HG02884 (cell line): ENCODE data around the gene ALX3.
"Not testable (repeated sequence)": the region's sequence is repeated elsewhere in the genome, so short reads cannot be mapped to it uniquely, and the experiment has no call there.

Experiments
- ATAC-seq: cut with Tn5 transposase; IDR thresholded peaks from one replicate; pipeline ENCODE4 v1.9.1; 2021; ENCODE audit warnings: mild to moderate bottlenecking, moderate library complexity; ENCODE audit not compliant: unreplicated experiment

Gene ALX3

DNA sequence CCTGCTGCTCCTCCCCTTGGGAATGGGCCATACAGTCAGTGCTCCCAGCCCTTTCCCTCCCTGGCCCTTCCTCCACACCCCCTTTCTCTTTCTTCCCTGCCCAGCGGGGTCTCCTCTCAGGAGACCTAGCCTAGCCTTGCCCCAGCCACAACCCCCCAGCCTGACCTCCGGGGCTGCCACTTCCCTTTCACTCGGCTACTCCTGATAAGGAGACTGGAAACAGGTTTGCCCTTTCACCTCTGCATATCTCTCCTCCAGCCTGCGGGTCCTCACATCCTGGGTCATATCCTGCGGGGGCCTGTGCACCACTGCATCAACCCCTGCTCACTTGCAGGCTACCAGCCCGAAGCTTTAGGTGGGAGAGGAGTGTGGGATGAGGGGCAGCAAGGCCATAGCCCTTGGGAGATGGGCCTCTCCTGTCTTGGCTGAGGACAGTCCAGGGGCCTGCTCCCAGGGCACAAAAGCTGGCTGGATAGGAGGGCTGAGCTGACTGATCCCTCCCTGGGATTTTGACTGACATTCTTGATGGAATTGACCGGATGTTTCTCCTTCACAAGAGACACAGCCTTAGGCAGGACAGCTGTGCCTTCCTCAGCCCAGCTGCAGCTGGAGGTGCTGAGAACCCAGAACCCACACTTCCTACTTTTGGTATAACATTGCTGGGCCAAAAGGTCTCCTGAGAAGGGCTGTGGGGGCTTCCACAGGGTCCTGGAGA lies 19.2 kb upstream of the ALX3 start:
- ATAC-seq = no peak

GRCh38 chr1:110088739-110089316 lies 18.4 kb upstream of the ALX3 start:
- ATAC-seq = no peak

DNA sequence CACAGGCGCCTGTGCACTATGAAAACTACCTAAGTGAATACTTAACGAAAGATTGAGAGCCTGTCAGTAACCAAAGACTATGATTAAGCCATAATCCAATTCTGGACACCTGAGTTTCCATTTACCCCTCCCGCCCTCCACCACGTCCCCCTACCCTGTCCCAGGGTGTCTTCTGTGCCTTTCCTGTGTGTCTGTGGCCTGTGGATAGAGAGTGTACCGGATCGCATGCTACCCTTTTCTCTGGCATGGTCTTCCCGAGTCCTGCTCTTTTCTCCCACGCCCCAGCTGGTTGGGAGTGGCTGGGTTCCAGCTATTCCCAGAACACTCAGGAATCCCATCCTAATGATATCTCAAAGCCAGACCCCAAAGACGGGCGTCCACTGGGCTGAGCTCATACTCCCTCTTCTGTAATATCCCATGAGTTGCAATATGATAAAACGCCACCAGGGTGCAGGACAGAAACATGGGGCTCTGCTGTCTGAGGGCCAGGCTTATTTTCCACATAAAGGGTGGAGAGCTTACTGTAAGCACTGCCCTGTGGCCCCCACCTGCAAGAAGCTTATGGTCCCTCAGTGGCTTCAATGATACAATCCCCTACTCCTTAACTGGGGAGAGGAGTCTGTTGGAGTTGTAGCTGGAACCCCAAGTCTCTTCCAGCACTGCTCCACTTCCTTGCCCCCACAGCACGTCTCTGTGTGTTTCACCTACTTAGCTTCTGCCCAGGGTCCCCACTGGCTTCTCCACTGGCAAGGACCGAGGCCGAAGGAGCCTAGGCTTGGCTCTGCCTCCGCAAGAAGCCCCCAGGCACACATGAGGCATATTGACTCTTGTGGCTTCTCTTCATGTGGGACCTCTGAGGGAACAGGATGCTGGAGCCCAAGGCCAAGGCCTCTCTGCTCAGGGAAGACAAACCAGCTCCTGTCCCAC lies 17.6 kb upstream of the ALX3 start:
- peak; percentile 64 for ATAC-seq

DNA sequence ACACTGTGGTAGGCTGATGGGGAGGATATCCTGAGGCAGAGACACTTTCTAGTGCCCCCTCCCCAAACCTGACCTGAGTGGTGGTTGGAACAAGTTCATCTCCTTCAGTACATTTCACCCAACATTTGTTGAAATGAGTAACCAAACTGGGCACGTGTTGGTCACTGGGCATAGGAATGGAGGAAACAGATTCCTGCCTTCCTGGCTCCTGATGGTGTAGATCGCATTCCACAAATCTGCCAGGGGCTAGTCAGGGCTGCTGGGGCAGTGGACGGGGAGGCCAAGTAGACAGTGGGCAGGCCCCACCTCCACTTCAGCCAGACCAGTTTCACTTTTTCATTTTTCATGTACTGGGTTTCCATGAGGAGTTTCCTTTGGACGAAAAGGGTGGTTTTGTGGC lies 16.5 kb upstream of the ALX3 start:
- ATAC-seq = no peak

DNA sequence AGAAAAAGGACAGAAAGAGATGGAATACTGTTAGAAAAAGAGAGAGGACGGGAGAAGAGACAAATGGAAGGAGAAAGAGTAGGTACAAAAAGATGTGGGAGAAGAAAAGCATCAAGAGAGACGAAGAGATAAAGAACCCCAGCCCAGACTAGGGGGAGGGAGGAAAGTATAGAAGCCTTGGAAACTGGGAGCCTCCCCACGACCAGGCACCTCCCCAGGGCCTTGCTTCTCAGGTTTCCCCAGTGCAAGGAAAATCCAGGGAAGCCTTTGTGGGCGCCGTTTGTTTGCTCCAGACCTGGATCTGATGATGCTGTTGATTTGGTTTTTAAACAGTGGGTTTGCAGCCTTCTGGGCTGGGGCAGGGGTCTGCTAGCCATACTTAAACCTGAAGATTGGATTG lies 15.2 kb upstream of the ALX3 start:
- ATAC-seq = no peak

DNA sequence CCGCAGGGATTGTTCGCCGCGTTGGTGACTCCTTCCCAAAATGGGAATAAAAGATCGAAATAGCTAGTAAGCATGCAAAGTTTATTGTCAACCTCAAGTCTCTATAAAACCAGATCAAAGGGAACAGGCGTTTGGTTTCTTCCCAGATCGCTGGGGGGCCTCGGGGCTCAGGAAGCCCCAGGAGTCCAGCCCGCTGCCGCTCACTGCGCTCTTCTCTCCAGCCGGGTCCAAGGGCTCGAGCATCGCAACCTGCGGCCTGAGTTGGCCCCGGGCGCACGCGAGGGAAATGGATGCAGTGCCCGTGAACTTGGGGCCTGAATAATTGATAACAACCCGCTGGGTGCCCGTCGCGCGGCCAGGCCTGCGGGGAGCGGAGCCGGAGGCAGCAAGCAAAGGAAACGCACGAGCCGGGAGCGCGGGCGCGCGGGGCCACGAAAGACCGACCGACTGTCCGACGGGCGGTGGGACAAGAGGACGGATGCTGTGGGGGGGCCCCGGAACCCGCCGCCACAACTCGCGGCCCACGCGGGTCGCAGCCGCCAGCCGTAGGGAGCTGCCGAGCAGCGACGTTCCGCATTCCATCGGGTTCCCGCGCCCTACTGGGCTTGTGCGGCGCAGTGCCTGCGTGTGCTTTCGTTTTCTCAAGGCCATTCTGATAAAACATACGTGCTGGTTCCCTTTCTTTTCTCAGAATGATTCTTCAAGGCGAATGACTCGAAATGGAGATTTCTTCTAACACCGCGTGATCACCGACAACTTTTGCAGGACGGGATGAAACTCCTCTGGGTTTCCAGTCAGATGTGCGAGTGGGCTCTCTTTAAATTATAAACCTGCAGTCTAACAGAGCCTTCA lies 14.0 kb upstream of the ALX3 start:
- no peak for ATAC-seq

DNA sequence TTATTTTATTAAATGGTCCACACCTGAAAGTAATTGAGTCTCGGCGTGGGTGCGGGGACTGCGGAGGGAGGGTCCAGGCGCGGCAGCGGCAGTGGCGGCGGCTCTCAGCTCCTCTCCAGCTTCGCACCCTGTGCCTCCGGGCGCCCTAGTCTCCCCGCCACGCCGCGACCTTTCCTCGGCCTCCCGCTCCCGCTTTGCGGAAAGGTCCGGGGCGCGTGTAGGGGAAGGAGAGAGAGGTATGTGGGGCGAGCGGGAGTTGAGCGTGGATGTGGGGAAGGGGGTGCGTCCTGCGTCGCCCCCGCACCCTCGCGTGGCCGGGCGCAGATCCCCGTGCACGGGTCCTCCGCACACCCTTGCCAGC lies 13.4 kb upstream of the ALX3 start:
- ATAC-seq = no peak

DNA sequence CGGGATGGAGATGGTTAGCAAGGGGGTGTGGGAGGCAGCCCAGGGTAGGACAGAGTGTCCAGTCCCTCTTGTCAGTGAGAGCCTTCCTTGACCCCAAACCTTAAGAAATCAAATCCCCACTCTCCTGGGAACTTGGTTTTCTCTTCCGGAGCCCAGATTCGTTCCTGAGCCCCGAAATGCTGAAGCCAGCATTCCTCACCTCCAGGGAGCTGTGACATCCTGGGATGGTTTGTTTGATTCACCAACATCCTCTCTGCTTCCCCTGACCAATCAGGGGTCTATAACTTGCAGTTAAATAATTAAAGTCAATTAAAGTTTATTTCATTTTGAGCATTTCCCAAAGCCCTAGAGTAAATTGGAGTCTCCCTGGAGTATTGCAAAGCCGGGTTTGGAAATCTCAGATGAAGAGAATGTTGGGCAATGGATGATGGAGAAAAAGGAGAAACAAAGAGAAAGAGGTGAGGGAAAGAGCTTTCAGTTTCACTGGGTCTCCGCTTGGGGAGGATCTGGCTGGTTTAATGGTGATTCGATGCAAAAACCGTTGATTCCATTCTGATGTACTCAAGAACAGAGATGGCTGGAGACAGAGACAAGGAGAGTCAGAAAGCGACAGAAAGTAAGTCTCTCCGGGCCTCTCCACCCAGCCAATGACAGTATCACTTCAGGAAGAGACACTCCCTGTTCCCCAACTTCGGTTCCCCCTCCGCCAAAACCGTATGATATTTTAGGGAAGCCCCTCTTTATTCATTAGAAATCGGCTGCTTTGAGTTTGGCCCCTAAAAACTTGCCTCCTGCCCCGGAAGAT lies 12.8 kb upstream of the ALX3 start:
- no peak for ATAC-seq

DNA sequence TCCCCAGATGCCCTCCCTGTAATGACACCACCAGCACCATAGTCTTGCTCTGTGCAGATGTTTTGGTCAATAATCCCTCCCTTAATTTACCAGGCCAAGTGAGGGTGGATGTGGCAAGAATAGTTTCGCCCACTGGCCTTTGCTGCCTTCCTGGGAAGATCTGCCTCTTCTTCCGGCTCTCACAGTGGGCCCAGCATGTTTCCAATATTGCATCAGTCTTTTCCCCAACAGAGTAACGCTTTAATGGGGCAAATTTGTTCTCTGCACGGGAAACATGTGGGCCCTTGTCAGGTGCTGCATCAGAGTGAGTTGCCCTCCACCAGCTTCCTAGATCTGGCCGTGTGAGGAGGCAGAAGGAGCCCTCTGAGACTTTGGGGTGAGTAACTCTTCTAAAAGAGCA lies 12.0 kb upstream of the ALX3 start:
- no peak for ATAC-seq

DNA sequence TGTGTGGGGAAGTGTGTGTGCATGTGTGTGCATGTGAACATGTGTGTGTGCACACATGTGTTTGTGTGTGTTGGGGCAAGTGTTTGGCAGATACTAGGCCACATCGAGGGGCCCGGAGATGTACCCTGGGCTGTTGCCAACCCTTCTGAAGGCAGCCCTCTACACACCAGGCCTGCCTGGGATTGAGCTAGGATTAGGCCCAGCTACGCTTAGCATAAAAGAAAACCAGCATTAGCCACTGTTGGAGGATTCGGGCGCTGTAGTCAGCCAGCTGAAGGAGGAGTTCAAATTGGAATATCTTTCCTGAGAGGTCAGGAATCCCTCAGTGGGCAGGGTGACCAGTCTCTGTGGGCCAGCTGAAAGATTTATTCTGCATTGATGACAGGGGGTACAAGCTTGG lies 10.6 kb upstream of the ALX3 start:
- no peak for ATAC-seq

GRCh38 chr1:110079995-110080394 lies 9.5 kb upstream of the ALX3 start:
- ATAC-seq = not testable (repeated sequence)

DNA sequence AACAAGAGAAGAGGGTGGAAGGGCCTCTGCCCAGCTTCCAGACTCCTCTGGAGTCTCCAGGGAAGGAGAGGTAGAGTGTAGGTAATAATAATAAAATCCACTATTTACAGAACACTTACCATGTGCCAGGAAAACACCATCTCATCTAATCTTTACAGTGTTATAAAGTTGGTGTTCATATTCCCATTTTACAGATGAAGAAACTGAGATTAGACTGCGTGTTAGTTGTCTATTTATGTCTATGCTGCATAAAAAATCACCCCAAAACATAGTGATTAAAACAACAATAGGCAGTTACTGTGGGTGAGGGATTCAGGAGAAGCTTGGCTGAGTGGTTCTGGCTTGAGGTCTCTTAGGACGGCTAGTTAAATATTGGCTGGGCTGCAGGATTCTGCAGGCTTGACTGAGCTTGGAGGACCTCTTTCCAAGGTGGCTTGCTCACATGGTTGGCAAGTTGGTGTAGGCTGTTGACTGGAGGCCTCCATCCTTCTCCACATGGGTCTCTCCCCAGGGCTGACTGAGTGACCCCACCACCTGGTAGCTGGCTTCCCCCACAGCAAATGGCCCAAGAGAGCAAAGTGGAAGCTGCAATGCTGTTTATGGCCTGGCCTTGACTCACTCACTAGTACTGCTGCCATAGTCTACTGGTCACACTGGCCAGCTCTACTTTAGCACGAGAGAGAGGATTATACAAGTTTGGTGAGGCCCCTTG lies 6.5 kb upstream of the ALX3 start:
- no peak for ATAC-seq

GRCh38 chr1:110074166-110074565 lies 3.7 kb upstream of the ALX3 start:
- no peak for ATAC-seq

DNA sequence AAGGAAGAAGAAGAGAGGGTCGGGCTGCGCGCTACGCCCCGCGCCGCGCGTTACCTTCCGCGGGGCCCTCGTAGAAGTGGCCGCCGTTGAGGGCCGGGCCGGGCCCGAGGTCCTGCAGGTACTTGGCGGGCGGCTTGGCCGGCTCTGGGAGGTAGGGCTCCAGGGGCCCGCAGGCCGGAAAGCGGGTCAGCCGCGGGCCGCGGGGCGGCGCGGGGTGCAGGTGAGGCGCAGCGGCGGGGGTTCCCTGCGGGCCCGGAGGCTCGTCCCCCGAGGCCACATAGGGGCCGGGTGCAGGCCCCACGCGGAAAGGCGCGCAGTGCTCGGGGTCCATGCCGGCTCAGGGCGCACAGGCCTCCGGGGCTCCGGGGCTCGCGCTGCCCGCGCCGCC lies 196 bp downstream of the ALX3 start:
- ATAC-seq = no peak

DNA sequence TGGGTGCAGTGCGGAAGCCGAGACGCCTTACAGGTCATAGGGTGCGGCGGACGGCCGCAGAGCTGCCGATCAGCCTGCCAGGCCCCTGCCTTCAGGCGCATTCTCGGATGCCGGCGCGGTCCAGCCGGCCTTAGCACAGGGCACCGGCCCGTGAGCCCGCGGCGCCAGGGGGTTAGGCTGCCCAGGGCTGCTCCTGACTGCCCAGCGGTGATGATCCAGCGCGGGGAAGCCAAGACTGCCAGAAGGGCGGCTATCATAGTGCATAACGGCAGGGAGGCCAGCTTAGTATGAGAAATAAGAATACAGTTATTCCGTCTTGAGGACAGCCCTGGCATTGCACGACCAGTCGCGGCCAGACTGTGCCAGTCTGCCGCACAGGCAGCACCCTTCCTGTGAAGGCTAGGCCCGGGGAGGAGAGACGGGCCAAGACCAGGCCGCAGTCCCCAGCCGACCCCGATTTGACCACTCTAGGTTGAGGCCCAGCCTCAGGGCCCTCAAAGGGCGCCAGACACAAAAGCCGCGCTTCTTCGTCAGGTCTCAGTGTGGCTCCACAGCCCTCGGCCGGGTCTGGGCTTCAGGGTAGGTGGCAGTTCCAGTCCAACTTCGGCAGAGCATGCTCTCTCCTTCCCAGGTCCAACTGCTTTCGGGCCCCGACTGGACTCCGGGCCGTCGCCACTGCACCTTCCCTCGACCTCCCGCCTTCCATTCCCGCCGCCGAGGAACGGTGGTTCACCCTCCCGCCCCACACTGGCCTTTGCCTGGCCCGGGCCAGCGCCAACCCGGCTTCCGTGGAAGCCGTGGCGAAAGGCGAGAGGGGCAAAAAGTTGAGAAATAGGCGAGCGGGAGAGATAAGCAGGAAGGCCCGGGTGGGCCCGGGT lies 829 bp downstream of the ALX3 start:
- no peak for ATAC-seq

DNA sequence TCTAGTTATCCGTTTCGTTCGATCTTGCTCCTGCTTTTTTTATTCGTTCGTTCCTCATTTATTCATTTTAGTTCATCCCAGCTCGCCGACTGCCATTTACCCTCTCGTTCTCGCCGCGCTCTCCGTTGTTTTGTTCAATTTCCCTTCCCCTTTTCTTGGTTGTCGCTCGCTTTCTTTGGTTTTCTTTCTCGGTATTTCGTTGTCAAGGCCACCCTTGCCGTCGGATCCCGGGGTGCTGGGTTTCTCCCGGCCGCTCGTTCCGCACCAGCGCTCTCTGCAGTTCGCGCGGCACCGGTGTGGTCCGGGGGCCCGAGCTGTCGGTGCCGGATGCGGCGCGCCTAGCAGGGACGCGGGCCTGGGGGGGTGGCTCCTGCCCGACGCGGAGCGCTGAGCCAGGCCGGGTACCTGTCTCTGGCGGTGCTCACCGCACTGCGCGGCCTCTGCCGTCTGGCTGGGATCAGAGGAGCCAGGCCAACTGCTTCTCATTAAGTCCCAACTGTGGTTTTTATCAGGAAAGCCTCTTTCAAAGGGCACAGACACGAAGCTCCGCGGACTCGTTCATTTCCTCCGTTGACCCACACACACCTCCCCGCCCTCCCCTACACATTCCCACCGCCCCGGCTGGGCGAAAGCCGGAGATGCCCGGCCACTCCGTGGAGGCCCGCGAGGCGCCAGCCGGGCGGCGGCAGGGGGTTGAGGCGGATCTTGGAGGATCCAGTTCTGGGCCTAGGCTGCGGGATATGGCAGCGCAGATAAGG lies 1.6 kb downstream of the ALX3 start:
- no peak for ATAC-seq

DNA sequence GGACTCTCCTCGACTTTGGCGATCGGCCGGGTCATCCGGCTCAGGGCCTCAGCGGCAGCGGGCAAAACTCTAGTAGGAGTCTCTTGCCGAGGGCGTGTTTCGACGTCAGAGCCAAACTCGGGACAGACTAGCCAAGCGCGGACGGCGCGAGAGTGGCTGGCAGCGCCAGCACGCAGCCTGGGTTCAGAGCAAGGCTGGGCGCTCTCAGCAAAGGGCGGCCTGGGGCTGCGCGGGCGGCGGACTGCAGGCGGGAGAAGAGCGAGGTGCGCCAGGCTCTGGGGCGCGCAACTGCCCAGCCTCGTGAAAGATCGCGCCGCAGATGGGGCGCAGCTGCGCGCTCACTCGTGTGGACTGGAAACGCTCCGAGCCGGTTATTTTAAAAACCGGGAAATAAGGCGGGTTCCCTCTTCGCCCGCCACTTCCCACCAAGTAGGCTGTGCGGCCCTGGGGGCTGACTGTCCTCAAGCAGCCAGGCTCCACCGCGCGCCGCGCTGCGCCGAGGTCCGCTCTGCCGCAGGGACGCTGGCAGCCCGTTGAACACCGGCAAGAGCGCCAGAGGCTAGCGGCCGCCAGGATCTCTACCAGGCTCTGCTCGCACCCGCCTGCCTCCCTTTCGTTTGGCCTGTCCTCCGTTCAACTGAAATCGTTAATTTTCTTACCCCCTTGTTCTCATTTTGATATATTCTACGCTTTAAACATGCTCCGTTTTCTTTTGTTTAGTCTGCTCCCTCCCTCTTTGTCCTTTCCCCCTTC lies 2.4 kb downstream of the ALX3 start:
- ATAC-seq = no peak
